DND-41 (cell line): ENCODE measurements around the gene RGS12.

Experiments used
- ATAC-seq: fragments of 200-7000 bp; cut with Tn5 transposase; 3 replicates; pipeline ENCODE4 v1.9.1; 2021; ENCODE audit warnings: low read depth; ENCODE audit not compliant: insufficient read depth
- DNase-seq: peaks from one replicate; pipeline ENCODE4 v3.0.0-alpha.2; 2020
- H2AFZ ChIP-seq: 2 replicates; pipeline ENCODE4 v1.6.0; 2012; ENCODE audit warnings: low read depth, low read length
- H3K27ac ChIP-seq: 2 replicates; pipeline ENCODE4 v1.5.1; 2012; ENCODE audit warnings: low read length, inconsistent platforms
- H3K27me3 ChIP-seq: fragments of 200-600 bp; sonication (generic); 2 replicates; pipeline ENCODE4 v1.6.0; 2012; ENCODE audit warnings: low read length, mild to moderate bottlenecking, inconsistent platforms; ENCODE audit not compliant: insufficient read depth, poor library complexity
- H3K36me3 ChIP-seq: 2 replicates; pipeline ENCODE4 v1.5.1; 2012; ENCODE audit warnings: low read length, inconsistent platforms; ENCODE audit not compliant: insufficient read depth
- H3K4me1 ChIP-seq: 2 replicates; pipeline ENCODE4 v1.5.1; 2012; ENCODE audit warnings: mild to moderate bottlenecking, low read length; ENCODE audit not compliant: insufficient read depth
- H3K4me2 ChIP-seq: 2 replicates; pipeline ENCODE4 v1.6.0; 2012; ENCODE audit warnings: mild to moderate bottlenecking, moderate library complexity, low read length, inconsistent platforms; ENCODE audit not compliant: insufficient read depth
- H3K4me3 ChIP-seq, 2 experiments: fragments of 200-600 bp in 1 of 2; shearing (Covaris generic) in 1 of 2; 2 replicates each; pipeline ENCODE4 v1.5.1; 2012 to 2016; ENCODE audit warnings: inconsistent platforms in 2 of 2, low read length in 2 of 2, mild to moderate bottlenecking in 2 of 2, low read depth in 1 of 2, moderate library complexity in 1 of 2
- H3K79me2 ChIP-seq: 2 replicates; pipeline ENCODE4 v1.6.0; 2012; ENCODE audit warnings: low read length, inconsistent platforms; ENCODE audit not compliant: insufficient read depth
- H3K9ac ChIP-seq: 2 replicates; pipeline ENCODE4 v1.6.0; 2012; ENCODE audit warnings: low read depth, mild to moderate bottlenecking, inconsistent platforms, low read length, moderate library complexity
- H3K9me3 ChIP-seq: 2 replicates; pipeline ENCODE4 v1.5.1; 2012; ENCODE audit warnings: low read length, moderate library complexity, mild to moderate bottlenecking, inconsistent platforms; ENCODE audit not compliant: insufficient read depth, severe bottlenecking
- H4K20me1 ChIP-seq: 2 replicates; pipeline ENCODE4 v1.6.0; 2012; ENCODE audit warnings: low read length; ENCODE audit not compliant: insufficient read depth
- CTCF ChIP-seq: IDR thresholded peaks from 2 replicates; pipeline ENCODE4 v1.5.1; 2012; ENCODE audit warnings: borderline replicate concordance, low read length, moderate library complexity, mild to moderate bottlenecking; ENCODE audit not compliant: poor library complexity, severe bottlenecking; ENCODE audit errors: extremely low read depth
- EZH2 ChIP-seq: IDR thresholded peaks from 3 replicates; pipeline ENCODE4 v1.6.1; 2012; ENCODE audit warnings: borderline replicate concordance, low read depth, mild to moderate bottlenecking, moderate library complexity, low read length, inconsistent platforms; ENCODE audit not compliant: severe bottlenecking

RGS12 gene

GRCh38 chr4:3313139-3313538 lies 20.3 kb downstream of the RGS12 start:
- H3K27ac ChIP-seq, result no peak overlapping the region
- no peaks in the 10 kb centered on the region for H3K79me2 ChIP-seq
- DNase-seq, result no peak
- no peak overlapping the region for H3K4me3 ChIP-seq
- H2AFZ ChIP-seq, result no peak overlapping the region
- peaks cover 66% of the 10 kb centered on the region for H4K20me1 ChIP-seq
- peaks cover 2% of the 10 kb centered on the region for H3K27me3 ChIP-seq
- ATAC-seq, result no peak
- no peaks in the 10 kb centered on the region for H3K4me1 ChIP-seq
- no peaks in the 10 kb centered on the region for H3K36me3 ChIP-seq
- no peak for TF ChIP-seq CTCF
- no peaks in the 10 kb centered on the region for H3K9me3 ChIP-seq
- H3K4me2 ChIP-seq, result no peak overlapping the region
- H3K9ac ChIP-seq, result no peak overlapping the region

DNA sequence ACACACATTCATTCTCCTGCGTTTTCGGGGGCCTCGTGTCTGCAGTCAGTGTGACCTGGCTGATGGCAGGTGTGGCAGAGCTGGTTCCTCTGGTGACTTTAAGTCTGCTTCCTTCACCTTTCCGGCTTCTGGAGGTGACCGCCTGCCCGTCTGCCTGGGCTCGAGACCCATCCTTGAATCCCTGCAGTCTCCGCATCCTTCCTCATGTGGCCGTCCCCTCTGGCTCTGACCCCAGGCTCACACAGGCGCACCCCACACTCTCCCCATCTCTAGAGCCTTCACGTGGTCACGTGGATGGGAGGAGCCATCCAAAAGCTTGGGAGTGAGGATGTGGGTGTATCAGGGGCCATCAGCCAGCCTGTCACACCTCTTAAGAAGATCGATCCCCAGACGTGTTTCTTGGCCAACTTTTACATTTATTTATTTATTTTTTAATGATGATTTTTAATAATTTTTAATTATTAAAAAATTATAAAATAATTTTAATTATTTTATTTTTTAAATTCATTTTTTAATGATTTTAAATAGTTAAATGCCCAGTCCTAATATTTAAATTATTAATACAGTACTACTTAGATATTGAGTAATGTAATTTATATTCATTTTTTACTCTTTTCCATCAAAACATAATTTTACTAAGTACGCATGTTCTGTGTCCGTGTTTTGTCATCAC lies 20.9 kb downstream of the RGS12 start:
- no peaks in the 10 kb centered on the region for H3K4me1 ChIP-seq
- DNase-seq (no peak), ATAC-seq (no peak)
- no peaks in the 10 kb centered on the region for H3K36me3 ChIP-seq
- H3K9me3 ChIP-seq, result no peaks in the 10 kb centered on the region
- peaks cover 66% of the 10 kb centered on the region for H4K20me1 ChIP-seq
- no peaks in the 10 kb centered on the region for H3K79me2 ChIP-seq
- no peak overlapping the region for H3K4me2 ChIP-seq
- H3K27me3 ChIP-seq, result no peaks in the 10 kb centered on the region
- no peak overlapping the region for H3K4me3 ChIP-seq
- no peak overlapping the region for H2AFZ ChIP-seq
- no peak overlapping the region for H3K27ac ChIP-seq
- TF ChIP-seq CTCF, result no peak
- no peak for TF ChIP-seq EZH2
- no peak overlapping the region for H3K9ac ChIP-seq

DNA sequence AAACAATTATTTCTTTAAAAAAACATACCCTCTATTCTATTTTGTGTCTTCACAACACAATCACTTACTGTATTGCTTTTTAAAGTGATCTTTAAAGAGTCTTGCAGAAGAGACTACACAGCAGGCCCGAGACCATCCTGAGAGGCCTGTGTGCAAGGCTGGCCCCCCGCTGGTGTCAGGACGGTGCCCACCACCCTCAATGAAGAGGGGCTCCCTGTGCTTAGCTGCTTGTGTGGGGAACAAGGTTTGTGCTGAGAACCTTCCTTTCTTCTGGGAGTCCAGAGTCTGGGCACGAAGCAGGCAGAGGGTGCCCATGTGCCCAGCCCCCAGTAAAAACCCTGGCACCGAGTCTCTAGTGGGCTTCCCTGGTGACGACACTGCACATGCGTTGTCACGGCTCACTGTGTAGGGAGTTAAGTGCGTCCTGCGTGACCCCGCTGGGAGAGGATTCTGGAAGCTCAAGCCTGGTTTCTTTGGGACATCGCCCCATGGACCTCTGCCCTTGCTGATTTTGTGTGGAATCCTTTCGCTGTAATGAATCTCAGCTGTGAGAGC lies 22.0 kb downstream of the RGS12 start:
- no peak overlapping the region for H2AFZ ChIP-seq
- H3K27ac ChIP-seq, result no peak overlapping the region
- H3K4me1 ChIP-seq, result no peaks in the 10 kb centered on the region
- TF ChIP-seq CTCF (no peak), EZH2 (no peak)
- no peak overlapping the region for H3K9ac ChIP-seq
- no peak for ATAC-seq
- H3K27me3 ChIP-seq, result no peaks in the 10 kb centered on the region
- H4K20me1 ChIP-seq, result peaks cover 65% of the 10 kb centered on the region
- no peaks in the 10 kb centered on the region for H3K9me3 ChIP-seq
- DNase-seq, result no peak
- no peak overlapping the region for H3K4me2 ChIP-seq
- H3K36me3 ChIP-seq, result no peaks in the 10 kb centered on the region
- no peaks in the 10 kb centered on the region for H3K79me2 ChIP-seq
- H3K4me3 ChIP-seq, result no peak overlapping the region
